ENCODE measurements around the gene ART4.

The ART4 gene

GRCh38 chr12:14850929-14851663 lies 7.8 kb upstream of the ART4 start:
- no peak for DNase-seq (ENCODE audit: low spot score)

- peak; percentile 79 for DNase-seq (ENCODE audit: low spot score)
Measured at GRCh38 chr12:14849661-14850060, 6.3 kb upstream of the ART4 start.

- no peak for DNase-seq (ENCODE audit: low spot score)
Measured at GRCh38 chr12:14846876-14847580, 3.7 kb upstream of the ART4 start.

GRCh38 chr12:14846042-14846587 lies 2.8 kb upstream of the ART4 start:
- no peak for DNase-seq (ENCODE audit: low spot score)

- DNase-seq (ENCODE audit: low spot score), result peak; percentile 67
Measured at GRCh38 chr12:14845350-14845750, 2.0 kb upstream of the ART4 start.

- DNase-seq (ENCODE audit: low spot score), result no peak
Measured at GRCh38 chr12:14844401-14844800, 1.1 kb upstream of the ART4 start.

- no peak for DNase-seq (ENCODE audit: low spot score)
Measured at GRCh38 chr12:14842315-14842714, 1.0 kb downstream of the ART4 start.

- DNase-seq (ENCODE audit: low spot score), result peak; percentile 51
Measured at GRCh38 chr12:14841761-14842160, 1.6 kb downstream of the ART4 start.

- DNase-seq (ENCODE audit: low spot score), result no peak
Measured at GRCh38 chr12:14840616-14841015, 2.7 kb downstream of the ART4 start.

GRCh38 chr12:14839262-14839661 lies 4.1 kb downstream of the ART4 start:
- DNase-seq (ENCODE audit: low spot score), result no peak

GRCh38 chr12:14836336-14837210 lies 6.8 kb downstream of the ART4 start:
- DNase-seq (ENCODE audit: low spot score), result no peak

- DNase-seq (ENCODE audit: low spot score), result no peak
Measured at GRCh38 chr12:14834509-14834908, 8.8 kb downstream of the ART4 start.

GRCh38 chr12:14833952-14834351 lies 9.4 kb downstream of the ART4 start:
- DNase-seq (ENCODE audit: low spot score), result no peak

GRCh38 chr12:14833336-14833735 lies 10.0 kb downstream of the ART4 start:
- DNase-seq (ENCODE audit: low spot score), result no peak

- DNase-seq (ENCODE audit: low spot score), result no peak
Measured at GRCh38 chr12:14828892-14829291, 14.4 kb downstream of the ART4 start.

- no peak for DNase-seq (ENCODE audit: low spot score)
Measured at GRCh38 chr12:14827043-14827442, 16.3 kb downstream of the ART4 start.

GRCh38 chr12:14826491-14826890 lies 16.8 kb downstream of the ART4 start:
- DNase-seq (ENCODE audit: low spot score), result no peak

- DNase-seq (ENCODE audit: low spot score), result peak; percentile 60
Measured at GRCh38 chr12:14825256-14825655, 18.1 kb downstream of the ART4 start.

GRCh38 chr12:14824012-14824634 lies 19.2 kb downstream of the ART4 start:
- peak; percentile 29 for DNase-seq (ENCODE audit: low spot score)

GRCh38 chr12:14814014-14814413 lies 29.3 kb downstream of the ART4 start, which contains the start of gene SMCO3:
Gene SMCO3, minus strand, starts transcription at chr12:14814182. Its CDS starts 7,502 bp downstream, at chr12:14806680.
- no peak for DNase-seq (ENCODE audit: low spot score)

- no peak for DNase-seq (ENCODE audit: low spot score)
Measured at GRCh38 chr12:14811486-14811885, 31.8 kb downstream of the ART4 start.

Data from COLO829 (cell line).